HEK293T (cell line): ENCODE measurements around the gene SBNO2.

Experiments
- CTCF ChIA-PET: fragments of 350-600 bp; formaldehyde crosslinking; extraction: SDS; loops from one replicate; lab custom pipeline; 2021; ENCODE audit warnings: antibody characterized with exemption, inconsistent platforms; lab: Yijun Ruan, JAX
- POLR2A ChIA-PET: fragments of 350-600 bp; formaldehyde crosslinking; extraction: SDS; loops from one replicate; lab custom pipeline; 2020; ENCODE audit warnings: antibody characterized with exemption, inconsistent platforms; lab: Yijun Ruan, JAX
- DNase-seq: peaks from one replicate; pipeline ENCODE4 v3.0.0; 2012; ENCODE audit warnings: mixed read lengths; ENCODE audit errors: extremely low spot score
- ARNT ChIP-seq: fragments of 450-650 bp; IDR thresholded peaks from 2 replicates; pipeline ENCODE4 v1.6.1; 2017; ENCODE audit warnings: mild to moderate bottlenecking
- BHLHE40 ChIP-seq: fragments of 450-650 bp; IDR thresholded peaks from 2 replicates; pipeline ENCODE4 v1.6.1; 2016; ENCODE audit warnings: mild to moderate bottlenecking, moderate library complexity, borderline replicate concordance
- CTBP1 ChIP-seq: fragments of 450-650 bp; IDR thresholded peaks from 2 replicates; pipeline ENCODE4 v1.6.1; 2016; ENCODE audit warnings: borderline replicate concordance
- ELF4 ChIP-seq: fragments of 450-650 bp; IDR thresholded peaks from 2 replicates; pipeline ENCODE4 v1.6.1; 2017; ENCODE audit warnings: antibody characterized with exemption
- FOXA1 ChIP-seq: fragments of 450-650 bp; IDR thresholded peaks from 2 replicates; pipeline ENCODE4 v1.6.1; 2016; ENCODE audit warnings: mild to moderate bottlenecking
- FOXK2 ChIP-seq: fragments of 450-650 bp; IDR thresholded peaks from 2 replicates; pipeline ENCODE4 v1.6.1; 2016; ENCODE audit warnings: mild to moderate bottlenecking
- FOXM1 ChIP-seq: fragments of 450-650 bp; IDR thresholded peaks from 2 replicates; pipeline ENCODE4 v1.6.1; 2017; ENCODE audit warnings: mild to moderate bottlenecking, borderline replicate concordance
- HDGF ChIP-seq: fragments of 450-650 bp; IDR thresholded peaks from 2 replicates; pipeline ENCODE4 v1.6.1; 2017; ENCODE audit warnings: antibody characterized with exemption, borderline replicate concordance
- L3MBTL2 ChIP-seq: fragments of 450-650 bp; conservative IDR thresholded peaks from 2 replicates; pipeline ENCODE4 v1.6.1; 2016; ENCODE audit warnings: mild to moderate bottlenecking
- LEF1 ChIP-seq: fragments of 450-650 bp; IDR thresholded peaks from 2 replicates; pipeline ENCODE4 v1.6.1; 2017; ENCODE audit warnings: mild to moderate bottlenecking, borderline replicate concordance
- NFRKB ChIP-seq: fragments of 450-650 bp; IDR thresholded peaks from 2 replicates; pipeline ENCODE4 v1.6.1; 2016; ENCODE audit warnings: mild to moderate bottlenecking, moderate library complexity
- SP1 ChIP-seq: fragments of 450-650 bp; IDR thresholded peaks from 2 replicates; pipeline ENCODE4 v1.6.1; 2017
- SUZ12 ChIP-seq: fragments of 450-650 bp; IDR thresholded peaks from 2 replicates; pipeline ENCODE4 v1.6.1; 2016; ENCODE audit warnings: mild to moderate bottlenecking
- TARDBP ChIP-seq: fragments of 450-650 bp; IDR thresholded peaks from 2 replicates; pipeline ENCODE4 v1.6.1; 2016
- ZNF384 ChIP-seq: fragments of 450-650 bp; IDR thresholded peaks from 2 replicates; pipeline ENCODE4 v1.6.1; 2016
- TF ChIP-seq, protein P1 (sequence below): fragments of 450-650 bp; IDR thresholded peaks from 2 replicates; pipeline ENCODE4 v1.6.1; 2016

Gene SBNO2

DNA sequence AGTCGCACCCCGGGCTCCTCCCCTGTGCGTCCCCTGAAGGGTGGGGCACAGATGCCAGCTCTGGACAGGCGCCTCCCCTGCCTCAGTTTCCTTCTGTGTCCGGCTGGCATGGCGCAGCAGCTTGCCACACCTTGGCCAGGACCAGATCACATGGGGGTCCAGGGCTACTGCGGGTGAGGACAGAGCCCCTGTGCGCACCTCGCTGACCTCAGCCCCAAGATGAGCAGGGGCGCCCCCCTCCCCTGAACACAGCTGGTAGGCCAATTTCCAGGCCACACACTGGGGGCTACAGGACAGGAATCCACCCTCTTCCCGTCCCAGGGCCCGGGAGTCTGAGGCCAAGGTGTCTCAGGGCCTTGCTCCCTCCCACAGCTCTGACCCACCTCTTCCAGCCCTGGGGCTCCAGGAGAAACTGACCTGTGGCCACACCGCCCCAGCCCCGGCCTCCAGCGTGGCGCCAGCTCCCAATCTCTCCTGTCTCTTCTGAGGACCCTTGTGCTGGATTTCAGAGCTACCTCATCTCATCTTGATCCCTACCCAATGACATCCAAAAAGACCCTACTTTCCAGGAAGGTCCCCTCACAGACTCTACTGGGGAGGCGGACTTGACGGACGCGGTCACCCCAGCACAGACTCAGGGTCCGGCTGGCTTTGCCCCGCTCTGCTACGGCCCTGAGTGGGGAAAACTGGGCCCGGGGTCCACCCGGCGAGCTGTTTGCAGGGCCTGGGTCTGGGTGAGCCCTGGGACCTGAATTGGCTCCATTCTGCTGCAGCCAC, 28.2 kb downstream of the SBNO2 start:
- DNase-seq: no peak
- TF ChIP-seq SP1 (no peak), ZNF384 (no peak), NFRKB (no peak), LEF1 (no peak), HDGF (no peak), ELF4 (no peak), FOXA1 (no peak), CTBP1 (no peak)
- POLR2A ChIA-PET: no interaction called here
- CTCF ChIA-PET: no interaction called here

DNA sequence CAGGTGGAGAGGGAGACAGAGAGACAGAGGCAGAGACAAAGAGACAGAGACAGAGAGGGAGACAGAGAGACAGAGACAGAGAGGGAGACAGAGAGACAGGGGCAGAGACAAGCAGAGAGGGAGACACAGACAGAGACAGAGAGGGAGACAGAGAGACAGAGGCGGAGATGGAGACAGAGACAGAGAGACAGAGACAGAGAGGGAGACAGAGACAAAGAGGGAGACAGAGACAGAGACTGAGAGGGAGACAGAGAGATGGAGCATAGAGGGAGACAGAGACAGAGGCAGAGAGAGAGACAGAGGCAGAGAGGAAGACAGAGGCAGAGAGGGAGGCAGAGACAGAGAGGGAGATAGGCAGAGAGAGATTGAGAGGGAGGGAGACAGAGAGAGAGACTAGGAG, 29.3 kb downstream of the SBNO2 start:
- TF ChIP-seq BHLHE40: no peak
- TF ChIP-seq, protein P1, sequence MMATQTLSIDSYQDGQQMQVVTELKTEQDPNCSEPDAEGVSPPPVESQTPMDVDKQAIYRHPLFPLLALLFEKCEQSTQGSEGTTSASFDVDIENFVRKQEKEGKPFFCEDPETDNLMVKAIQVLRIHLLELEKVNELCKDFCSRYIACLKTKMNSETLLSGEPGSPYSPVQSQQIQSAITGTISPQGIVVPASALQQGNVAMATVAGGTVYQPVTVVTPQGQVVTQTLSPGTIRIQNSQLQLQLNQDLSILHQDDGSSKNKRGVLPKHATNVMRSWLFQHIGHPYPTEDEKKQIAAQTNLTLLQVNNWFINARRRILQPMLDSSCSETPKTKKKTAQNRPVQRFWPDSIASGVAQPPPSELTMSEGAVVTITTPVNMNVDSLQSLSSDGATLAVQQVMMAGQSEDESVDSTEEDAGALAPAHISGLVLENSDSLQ: no peak
- TF ChIP-seq ZNF384: no peak
- POLR2A ChIA-PET: no interaction called here
- CTCF ChIA-PET: no interaction called here
- no peak for DNase-seq

DNA sequence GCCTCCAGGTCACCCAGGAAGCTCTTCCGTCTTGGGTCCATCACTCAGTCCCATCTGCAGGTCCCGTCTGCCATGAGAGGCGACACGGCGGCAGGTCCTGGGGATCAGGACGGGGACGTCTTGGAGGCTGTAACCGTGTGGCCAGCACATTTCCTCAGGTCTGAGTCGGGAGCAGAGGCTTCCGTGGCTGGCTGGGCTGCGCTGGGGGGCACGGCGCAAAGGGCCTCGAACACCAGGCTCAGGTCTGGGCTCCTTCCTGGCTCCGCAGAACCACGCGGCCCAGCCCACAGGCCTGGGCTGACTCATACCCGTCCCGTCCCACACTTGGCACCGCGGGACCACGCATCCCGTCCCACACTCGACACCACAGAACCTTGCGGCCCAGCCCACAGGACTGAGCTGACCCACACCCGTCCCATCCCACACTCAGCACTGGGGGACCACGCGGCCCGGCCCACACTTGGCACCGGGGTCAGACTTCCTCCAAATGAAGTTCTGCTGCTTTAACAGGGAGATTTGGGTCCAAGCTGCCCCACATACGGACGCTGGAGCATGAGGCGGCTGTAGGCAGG, 30.2 kb downstream of the SBNO2 start:
- DNase-seq: no peak
- ChIA-PET CTCF (no interaction called here), POLR2A (no interaction called here)
- TF ChIP-seq ZNF384 (no peak), FOXM1 (no peak), FOXK2 (no peak), ELF4 (no peak), FOXA1 (no peak)
- TF ChIP-seq, protein P1: no peak

DNA sequence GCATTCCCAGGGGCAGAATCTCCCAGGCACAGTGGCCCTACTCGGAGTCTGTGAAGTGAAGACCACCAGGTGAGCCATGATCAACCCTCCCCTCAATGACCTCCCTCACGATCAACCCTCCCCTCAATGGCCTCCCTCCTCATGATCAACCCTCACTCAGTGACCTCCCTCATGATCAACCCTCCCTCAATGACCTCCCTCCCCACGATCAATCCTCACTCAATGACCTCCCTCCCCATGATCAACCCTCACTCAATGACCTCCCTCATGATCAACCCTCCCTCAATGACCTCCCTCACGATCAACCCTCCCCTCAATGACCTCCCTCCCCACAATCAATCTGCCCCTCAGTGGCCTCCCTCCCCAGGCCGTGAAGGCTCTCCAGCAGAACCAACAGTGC, 32.1 kb downstream of the SBNO2 start:
- no peak for DNase-seq
- ChIA-PET POLR2A (no interaction called here), CTCF (no interaction called here)
- TF ChIP-seq, protein P1: no peak
- TF ChIP-seq TARDBP (no peak), ELF4 (no peak), FOXA1 (no peak), ARNT (no peak), HDGF (no peak), SUZ12 (no peak), LEF1 (no peak), FOXM1 (no peak), FOXK2 (no peak), L3MBTL2 (no peak), BHLHE40 (no peak), CTBP1 (no peak), ZNF384 (no peak), SP1 (no peak)

DNA sequence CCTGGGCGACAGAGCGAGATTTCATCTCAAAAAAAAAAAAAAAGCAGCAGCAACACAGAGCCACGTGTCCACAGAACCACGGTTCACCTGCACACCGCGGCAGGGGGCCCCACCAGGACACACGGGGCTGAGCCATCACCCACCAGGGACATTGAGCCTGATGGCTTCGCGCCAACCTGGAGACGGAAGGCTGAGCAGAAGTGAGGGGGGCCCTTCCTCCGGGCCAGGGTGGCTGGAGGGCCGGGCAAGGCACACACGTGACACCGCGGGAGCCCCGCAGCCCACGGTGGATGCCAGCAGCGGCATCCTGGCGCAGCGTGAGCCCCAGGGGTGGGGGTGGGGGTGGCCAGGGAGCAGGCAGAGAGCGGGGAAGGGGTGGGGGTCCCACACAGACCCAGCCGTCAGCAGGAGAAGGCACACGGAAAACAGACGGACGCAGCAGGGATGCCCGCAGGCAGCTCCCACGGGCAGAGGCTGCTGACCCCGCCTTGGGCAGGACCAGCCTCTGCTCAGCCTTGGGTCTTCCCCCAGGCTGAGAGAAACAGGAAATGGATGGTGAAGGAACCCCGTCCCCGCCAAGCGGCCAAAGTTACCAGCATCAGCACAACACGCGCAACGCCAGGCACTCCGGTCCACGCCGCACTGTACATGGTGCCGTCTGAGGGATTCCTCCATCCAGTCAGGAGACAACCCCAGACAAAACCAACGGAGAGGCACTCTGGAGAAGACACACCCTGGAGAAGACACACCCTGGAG, 33.6 kb downstream of the SBNO2 start:
- no peak for DNase-seq
- no peak for TF ChIP-seq TARDBP
- no peak for TF ChIP-seq L3MBTL2
- TF ChIP-seq ZNF384: no peak
- no peak for TF ChIP-seq ELF4
- TF ChIP-seq FOXA1: no peak
- no peak for TF ChIP-seq NFRKB
- TF ChIP-seq HDGF: no peak
- no peak for TF ChIP-seq CTBP1
- TF ChIP-seq BHLHE40: no peak
- TF ChIP-seq FOXM1: no peak
- TF ChIP-seq, protein P1: no peak
- TF ChIP-seq FOXK2: no peak
- no peak for TF ChIP-seq SUZ12
- TF ChIP-seq SP1: no peak
- no peak for TF ChIP-seq ARNT
- no peak for TF ChIP-seq LEF1
- ChIA-PET POLR2A (no interaction called here), CTCF (no interaction called here)

DNA sequence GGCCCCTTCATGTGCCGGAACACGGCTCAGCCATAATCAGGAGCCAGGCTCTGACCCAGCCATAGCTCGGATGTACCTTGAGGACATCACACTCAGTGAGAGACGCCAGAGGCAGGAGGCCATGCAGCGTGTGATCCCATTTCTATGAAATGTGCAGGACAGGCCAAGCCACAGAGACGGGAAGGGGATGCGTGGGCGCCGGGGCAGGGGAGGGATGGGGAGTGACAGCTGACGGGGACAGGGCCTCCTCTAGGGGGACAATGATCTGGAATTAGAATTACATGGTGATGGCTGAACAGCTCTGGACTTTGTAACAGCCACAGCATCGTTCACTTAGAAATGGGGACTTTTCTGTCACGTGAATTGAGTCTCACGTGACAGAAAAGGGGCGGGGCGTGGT, 34.9 kb downstream of the SBNO2 start:
- DNase-seq: no peak
- ChIA-PET CTCF (no interaction called here), POLR2A (no interaction called here)
- TF ChIP-seq TARDBP (no peak), L3MBTL2 (no peak), HDGF (no peak), ARNT (no peak), LEF1 (no peak), ZNF384 (no peak), NFRKB (no peak), FOXM1 (no peak), BHLHE40 (no peak), FOXA1 (no peak), FOXK2 (no peak), CTBP1 (no peak), SP1 (no peak), ELF4 (no peak), SUZ12 (no peak)
- TF ChIP-seq, protein P1: no peak
